HEK293T (cell line): ENCODE results near the gene SLC18B1.

Source experiments
- CTCF ChIA-PET: fragments of 350-600 bp; formaldehyde crosslinking; extraction: SDS; loops from one replicate; lab custom pipeline; 2021; ENCODE audit warnings: antibody characterized with exemption, inconsistent platforms; lab: Yijun Ruan, JAX
- POLR2A ChIA-PET: fragments of 350-600 bp; formaldehyde crosslinking; extraction: SDS; loops from one replicate; lab custom pipeline; 2020; ENCODE audit warnings: antibody characterized with exemption, inconsistent platforms; lab: Yijun Ruan, JAX
- DNase-seq: peaks from one replicate; pipeline ENCODE4 v3.0.0; 2012; ENCODE audit warnings: mixed read lengths; ENCODE audit errors: extremely low spot score
- ARNT ChIP-seq: fragments of 450-650 bp; IDR thresholded peaks from 2 replicates; pipeline ENCODE4 v1.6.1; 2017; ENCODE audit warnings: mild to moderate bottlenecking
- BHLHE40 ChIP-seq: fragments of 450-650 bp; IDR thresholded peaks from 2 replicates; pipeline ENCODE4 v1.6.1; 2016; ENCODE audit warnings: mild to moderate bottlenecking, moderate library complexity, borderline replicate concordance
- CTBP1 ChIP-seq: fragments of 450-650 bp; IDR thresholded peaks from 2 replicates; pipeline ENCODE4 v1.6.1; 2016; ENCODE audit warnings: borderline replicate concordance
- ELF4 ChIP-seq: fragments of 450-650 bp; IDR thresholded peaks from 2 replicates; pipeline ENCODE4 v1.6.1; 2017; ENCODE audit warnings: antibody characterized with exemption
- FOXA1 ChIP-seq: fragments of 450-650 bp; IDR thresholded peaks from 2 replicates; pipeline ENCODE4 v1.6.1; 2016; ENCODE audit warnings: mild to moderate bottlenecking
- FOXK2 ChIP-seq: fragments of 450-650 bp; IDR thresholded peaks from 2 replicates; pipeline ENCODE4 v1.6.1; 2016; ENCODE audit warnings: mild to moderate bottlenecking
- FOXM1 ChIP-seq: fragments of 450-650 bp; IDR thresholded peaks from 2 replicates; pipeline ENCODE4 v1.6.1; 2017; ENCODE audit warnings: mild to moderate bottlenecking, borderline replicate concordance
- HDGF ChIP-seq: fragments of 450-650 bp; IDR thresholded peaks from 2 replicates; pipeline ENCODE4 v1.6.1; 2017; ENCODE audit warnings: antibody characterized with exemption, borderline replicate concordance
- L3MBTL2 ChIP-seq: fragments of 450-650 bp; conservative IDR thresholded peaks from 2 replicates; pipeline ENCODE4 v1.6.1; 2016; ENCODE audit warnings: mild to moderate bottlenecking
- LEF1 ChIP-seq: fragments of 450-650 bp; IDR thresholded peaks from 2 replicates; pipeline ENCODE4 v1.6.1; 2017; ENCODE audit warnings: mild to moderate bottlenecking, borderline replicate concordance
- NFRKB ChIP-seq: fragments of 450-650 bp; IDR thresholded peaks from 2 replicates; pipeline ENCODE4 v1.6.1; 2016; ENCODE audit warnings: mild to moderate bottlenecking, moderate library complexity
- PKNOX1 ChIP-seq: fragments of 450-650 bp; IDR thresholded peaks from 2 replicates; pipeline ENCODE4 v1.6.1; 2016
- SP1 ChIP-seq: fragments of 450-650 bp; IDR thresholded peaks from 2 replicates; pipeline ENCODE4 v1.6.1; 2017
- SUZ12 ChIP-seq: fragments of 450-650 bp; IDR thresholded peaks from 2 replicates; pipeline ENCODE4 v1.6.1; 2016; ENCODE audit warnings: mild to moderate bottlenecking
- TARDBP ChIP-seq: fragments of 450-650 bp; IDR thresholded peaks from 2 replicates; pipeline ENCODE4 v1.6.1; 2016
- ZNF384 ChIP-seq: fragments of 450-650 bp; IDR thresholded peaks from 2 replicates; pipeline ENCODE4 v1.6.1; 2016

The SLC18B1 gene

DNA sequence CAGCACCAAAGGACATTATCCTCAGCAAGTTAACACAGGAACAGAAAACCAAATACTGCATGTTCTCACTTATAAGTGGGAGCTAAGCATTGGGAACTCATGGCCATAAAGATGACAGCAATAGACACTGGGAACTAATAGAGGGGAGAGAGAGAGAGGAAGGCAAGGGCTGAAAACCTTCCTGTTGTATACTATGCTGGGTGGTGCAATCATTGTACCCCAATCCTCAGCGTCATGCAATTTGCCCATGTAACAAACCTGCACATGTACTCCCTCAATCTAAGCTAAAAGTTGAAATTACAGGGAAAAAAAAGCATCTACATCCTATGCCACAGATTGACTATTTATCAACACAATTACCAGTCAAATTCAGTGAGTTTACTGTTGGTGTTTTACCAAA is 64.6 kb downstream of the SLC18B1 start:
- DNase-seq, result no peak
- TF ChIP-seq ARNT (no peak), CTBP1 (no peak), FOXA1 (no peak), HDGF (no peak)
- ChIA-PET CTCF (no interaction called here), POLR2A (no interaction called here)

DNA sequence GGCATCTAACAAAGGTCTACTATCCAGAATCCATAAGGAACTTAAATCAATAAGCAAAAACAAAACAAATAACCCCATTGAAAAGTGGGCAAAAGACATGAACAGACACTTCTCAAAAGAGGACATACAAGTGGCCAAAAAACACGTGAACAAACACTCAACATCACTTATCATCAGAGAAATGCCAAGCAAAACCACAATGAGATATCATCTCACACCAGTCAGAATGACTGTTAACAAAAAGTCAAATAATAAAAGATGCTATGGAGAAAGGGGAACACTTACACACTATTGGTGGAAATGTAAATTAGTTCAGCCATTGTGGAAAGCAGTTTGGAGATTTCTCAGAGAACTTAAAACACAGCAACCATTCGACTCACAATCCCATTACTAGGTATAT is 65.2 kb downstream of the SLC18B1 start:
- DNase-seq, result no peak
- POLR2A ChIA-PET, result no interaction called here
- CTCF ChIA-PET, result no interaction called here
- TF ChIP-seq ZNF384 (no peak), BHLHE40 (no peak), PKNOX1 (no peak), SP1 (no peak), CTBP1 (no peak), L3MBTL2 (no peak), FOXA1 (no peak)

DNA sequence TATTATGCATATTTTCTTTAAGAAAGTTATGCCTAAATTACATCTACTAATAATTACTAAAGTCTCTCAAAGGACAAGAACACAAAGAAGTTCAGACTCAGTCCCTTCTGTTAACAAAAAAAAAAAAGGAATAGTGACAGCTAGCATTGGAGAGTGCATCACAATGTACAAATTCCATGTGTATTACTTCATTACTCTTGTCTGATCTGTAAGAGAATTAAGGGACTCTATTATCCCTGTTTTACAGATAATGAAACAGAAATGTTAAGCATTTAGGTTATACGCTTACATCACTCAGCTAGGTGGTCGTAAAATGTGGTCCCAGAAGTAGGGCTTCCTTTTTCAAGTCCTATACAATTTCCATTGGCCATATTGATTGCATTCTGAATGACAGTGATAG is 67.4 kb downstream of the SLC18B1 start:
- DNase-seq, result no peak
- ChIA-PET POLR2A (no interaction called here), CTCF (no interaction called here)
- TF ChIP-seq FOXK2, result no peak

GRCh38 chr6:132730560-132730959 is 67.9 kb downstream of the SLC18B1 start:
- ChIA-PET POLR2A (no interaction called here), CTCF (no interaction called here)
- TF ChIP-seq SUZ12 (no peak), SP1 (no peak), ELF4 (no peak), BHLHE40 (no peak), ARNT (no peak), L3MBTL2 (no peak), PKNOX1 (no peak), NFRKB (no peak), ZNF384 (no peak), LEF1 (no peak), TARDBP (no peak), HDGF (no peak), FOXK2 (no peak), FOXM1 (no peak), CTBP1 (no peak), FOXA1 (no peak)
- no peak for DNase-seq

DNA sequence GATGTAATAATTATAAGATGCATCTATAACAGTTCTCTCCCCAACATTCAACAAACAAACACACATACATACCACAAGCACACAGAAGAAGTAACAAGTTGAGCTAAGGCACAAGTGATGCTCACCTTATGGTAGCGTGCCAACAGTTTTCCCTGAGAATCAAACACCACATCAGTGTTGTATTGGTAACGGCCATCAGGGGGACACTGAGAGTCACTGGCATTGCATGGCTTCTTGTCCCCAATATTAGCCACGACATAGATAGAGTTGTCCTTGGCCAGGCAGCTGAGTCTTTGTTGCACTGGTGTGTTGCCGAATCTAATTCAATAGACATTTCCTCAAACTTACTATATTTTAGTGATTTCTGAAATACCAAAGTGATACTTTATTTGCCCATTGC is 69.8 kb downstream of the SLC18B1 start:
- no peak for DNase-seq
- POLR2A ChIA-PET, result no interaction called here
- TF ChIP-seq SP1 (no peak), TARDBP (no peak), ZNF384 (no peak), HDGF (no peak), NFRKB (no peak), FOXK2 (no peak), SUZ12 (no peak), FOXM1 (no peak), CTBP1 (no peak), L3MBTL2 (no peak), ARNT (no peak), PKNOX1 (no peak), FOXA1 (no peak)
- CTCF ChIA-PET, result interaction anchor here (0.6 kb wide), 2 partner anchors 130 to 780 kb away, joined by 3 read pairs; no protein-coding TSS in a partner anchor

DNA sequence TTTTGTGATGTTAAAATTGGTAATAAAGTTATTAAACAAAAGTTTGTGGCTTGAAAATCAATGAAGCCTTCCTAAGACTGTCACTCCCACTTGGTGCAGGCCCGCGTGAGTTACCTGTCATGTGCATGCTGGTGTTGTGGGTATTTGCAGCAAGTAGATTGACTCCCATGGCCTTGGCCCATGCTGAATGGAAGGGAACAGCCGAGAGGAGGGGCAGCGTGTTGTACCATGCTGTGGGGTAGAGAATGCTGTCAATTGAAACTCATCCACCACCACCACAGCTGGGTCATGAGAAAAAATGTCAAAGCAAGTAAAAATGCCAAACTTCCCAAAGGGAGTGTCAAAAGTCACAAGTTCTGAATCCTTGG is 71.8 kb downstream of the SLC18B1 start:
- TF ChIP-seq LEF1, result no peak
- no peak for TF ChIP-seq SP1
- no peak for TF ChIP-seq HDGF
- no peak for TF ChIP-seq FOXK2
- no peak for TF ChIP-seq NFRKB
- no peak for TF ChIP-seq TARDBP
- TF ChIP-seq PKNOX1, result no peak
- no peak for DNase-seq
- POLR2A ChIA-PET, result no interaction called here
- CTCF ChIA-PET, result no interaction called here

- DNase-seq, result no peak
- TF ChIP-seq ARNT (no peak), L3MBTL2 (no peak), ZNF384 (no peak), FOXM1 (no peak), HDGF (no peak), LEF1 (no peak), CTBP1 (no peak), PKNOX1 (no peak), SUZ12 (no peak), SP1 (no peak), FOXK2 (no peak), BHLHE40 (no peak), TARDBP (no peak)
- CTCF ChIA-PET, result no interaction called here
- POLR2A ChIA-PET, result no interaction called here
These were observed 72.4 kb downstream of the SLC18B1 start for GRCh38 chr6:132725947-132726607.
